ENCODE results near the gene SRPX2.
A peak's percentile ranks its signal among the peaks of the same experiment; 100 is the strongest.

SRPX2 gene

GRCh38 chrX:100643956-100644860, at the start of gene SRPX2:
TSS of gene SRPX2 (plus strand) at chrX:100644199. CDS start at chrX:100646323, 2,124 bp downstream.
- no peak for DNase-seq (ENCODE audit: low read depth in 2 of 2)

GRCh38 chrX:100596601-100597000, 47.4 kb upstream of the SRPX2 start:
- DNase-seq (ENCODE audit: low read depth in 2 of 2) = no peak

- no peak for DNase-seq (ENCODE audit: low read depth in 2 of 2)
Observed at GRCh38 chrX:100599456-100599855, 44.5 kb upstream of the SRPX2 start.

GRCh38 chrX:100600340-100600739, 43.7 kb upstream of the SRPX2 start:
- no peak for DNase-seq (ENCODE audit: low read depth in 2 of 2)

- DNase-seq (ENCODE audit: low read depth in 2 of 2) = no peak
Observed at GRCh38 chrX:100600758-100601157, 43.2 kb upstream of the SRPX2 start.

GRCh38 chrX:100606753-100607152, 37.2 kb upstream of the SRPX2 start:
- no peak for DNase-seq (ENCODE audit: low read depth in 2 of 2)

GRCh38 chrX:100609591-100609990, 34.4 kb upstream of the SRPX2 start:
- no peak for DNase-seq (ENCODE audit: low read depth in 2 of 2)

GRCh38 chrX:100611951-100612350, 32.0 kb upstream of the SRPX2 start:
- DNase-seq (ENCODE audit: low read depth in 2 of 2) = no peak

- no peak for DNase-seq (ENCODE audit: low read depth in 2 of 2)
Observed at GRCh38 chrX:100615005-100615404, 29.0 kb upstream of the SRPX2 start.

GRCh38 chrX:100623001-100623400, 21.0 kb upstream of the SRPX2 start:
- no peak for DNase-seq (ENCODE audit: low read depth in 2 of 2)

GRCh38 chrX:100625985-100626491, 18.0 kb upstream of the SRPX2 start:
- DNase-seq (ENCODE audit: low read depth in 2 of 2) = no peak

- DNase-seq (ENCODE audit: low read depth in 2 of 2) = no peak
Observed at GRCh38 chrX:100635040-100635439, 9.0 kb upstream of the SRPX2 start.

- no peak for DNase-seq (ENCODE audit: low read depth in 2 of 2)
Observed at GRCh38 chrX:100635989-100636320, 8.0 kb upstream of the SRPX2 start.

GRCh38 chrX:100636321-100636991, 7.5 kb upstream of the SRPX2 start, which contains the start of gene TSPAN6:
TSS of gene TSPAN6 (minus strand) at chrX:100636806. CDS start at chrX:100636694, 112 bp downstream.
- DNase-seq (ENCODE audit: low read depth in 2 of 2) = peak; percentile 45 to 67

GRCh38 chrX:100642290-100642689, 1.7 kb upstream of the SRPX2 start:
- no peak for DNase-seq (ENCODE audit: low read depth in 2 of 2)

GRCh38 chrX:100643212-100643611, 787 bp upstream of the SRPX2 start:
- DNase-seq (ENCODE audit: low read depth in 2 of 2) = no peak

- no peak for DNase-seq (ENCODE audit: low read depth in 2 of 2)
Observed at GRCh38 chrX:100645106-100645505, 1.1 kb downstream of the SRPX2 start.

GRCh38 chrX:100647095-100647494, 3.1 kb downstream of the SRPX2 start:
- DNase-seq (ENCODE audit: low read depth in 2 of 2) = no peak

- no peak for DNase-seq (ENCODE audit: low read depth in 2 of 2)
Observed at GRCh38 chrX:100647739-100648138, 3.7 kb downstream of the SRPX2 start.

- DNase-seq (ENCODE audit: low read depth in 2 of 2) = no peak
Observed at GRCh38 chrX:100648458-100649417, 4.7 kb downstream of the SRPX2 start.

GRCh38 chrX:100649550-100650356, 5.8 kb downstream of the SRPX2 start:
- no peak for DNase-seq (ENCODE audit: low read depth in 2 of 2)

All from stimulated activated CD4-positive, alpha-beta T cell treated with anti-CD3 and anti-CD28 coated beads, Interleukin-15, amount 100 ng/mL, for 48 hours (primary cell).